ENCODE data around the gene MUCL3.
"Not testable (repeated sequence)": the region's sequence is repeated elsewhere in the genome, so short reads cannot be mapped to it uniquely, and the experiment has no call there.

Gene MUCL3, protein sequence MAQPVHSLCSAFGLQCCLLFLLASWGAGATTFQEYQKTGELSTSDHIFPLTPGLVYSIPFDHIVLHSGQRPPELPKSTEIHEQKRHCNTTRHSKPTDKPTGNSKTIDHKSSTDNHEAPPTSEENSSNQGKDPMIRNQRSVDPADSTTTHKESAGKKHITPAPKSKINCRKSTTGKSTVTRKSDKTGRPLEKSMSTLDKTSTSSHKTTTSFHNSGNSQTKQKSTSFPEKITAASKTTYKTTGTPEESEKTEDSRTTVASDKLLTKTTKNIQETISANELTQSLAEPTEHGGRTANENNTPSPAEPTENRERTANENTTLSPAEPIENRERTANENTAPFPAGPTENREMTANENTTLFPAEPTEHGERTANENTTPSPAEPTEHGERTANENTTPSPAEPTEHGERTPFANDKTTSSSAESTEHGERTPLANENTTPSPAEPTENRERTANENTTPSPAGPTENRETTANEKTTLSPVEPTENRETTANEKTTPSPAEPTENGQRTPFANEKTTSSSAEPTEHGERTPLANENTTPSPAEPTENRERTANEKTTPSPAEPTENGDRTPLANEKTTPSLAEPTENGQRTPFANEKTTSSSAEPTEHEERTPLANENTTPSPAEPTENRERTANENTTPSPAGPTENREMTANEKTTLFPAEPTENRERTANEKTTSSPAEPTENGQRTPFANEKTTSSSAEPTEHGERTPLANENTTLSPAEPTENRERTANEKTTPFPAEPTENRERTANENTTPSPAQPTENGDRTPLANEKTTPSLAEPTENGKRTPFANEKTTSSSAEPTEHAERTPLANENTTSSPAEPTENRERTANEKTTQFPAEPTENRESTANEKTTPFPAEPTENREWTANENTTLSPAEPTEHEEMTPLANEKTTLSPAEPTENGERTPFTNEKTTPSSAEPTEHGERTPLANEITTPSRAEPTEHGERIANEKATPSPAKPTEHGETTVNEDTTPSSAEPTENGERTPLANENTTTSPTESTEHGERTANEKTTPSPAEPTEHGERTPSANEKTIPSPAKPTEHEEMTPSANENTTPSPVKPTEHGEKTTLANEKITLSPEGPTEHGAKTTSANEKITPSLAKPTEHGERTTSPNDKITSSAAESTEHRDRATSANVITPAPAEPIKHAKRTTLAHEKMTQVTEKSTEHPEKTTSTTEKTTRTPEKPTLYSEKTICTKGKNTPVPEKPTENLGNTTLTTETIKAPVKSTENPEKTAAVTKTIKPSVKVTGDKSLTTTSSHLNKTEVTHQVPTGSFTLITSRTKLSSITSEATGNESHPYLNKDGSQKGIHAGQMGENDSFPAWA (N-terminal part only)

DNA sequence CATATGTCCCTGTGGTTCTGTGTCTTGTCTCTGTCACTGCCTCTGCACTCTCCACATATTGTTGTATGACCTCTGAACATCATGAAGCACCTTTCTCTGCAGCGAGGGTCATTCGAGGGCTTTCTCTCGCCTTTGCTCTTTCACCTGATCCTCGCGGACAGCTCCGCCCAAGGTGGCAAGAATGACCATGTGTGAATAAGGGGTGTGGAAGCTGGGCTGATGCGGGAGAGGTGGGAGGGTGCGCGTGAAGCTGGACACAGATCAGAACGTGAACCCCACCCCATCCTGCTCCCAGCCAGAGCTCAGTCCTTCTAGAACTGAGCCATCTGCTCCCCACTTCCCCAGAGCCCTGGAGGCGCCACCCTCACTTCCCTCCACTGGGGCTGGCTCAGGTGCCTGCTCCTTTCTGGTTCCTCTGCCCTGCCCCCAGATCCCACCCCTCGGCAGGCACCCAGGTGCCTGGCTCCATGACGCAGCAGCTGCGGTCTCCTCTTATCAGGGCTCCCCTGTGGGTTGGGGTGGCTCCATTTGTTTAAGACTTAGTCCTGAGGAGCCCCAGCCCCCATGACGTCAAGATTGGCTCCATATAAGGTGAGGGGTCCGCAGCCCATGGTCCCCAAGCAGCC is at the start of gene MUCL3:
MUCL3 (plus strand) TSS at position 613 of the 626 bp plus-strand sequence. CDS start 27 bp downstream, outside the sequence.
- DNase-seq (ENCODE audit: low read depth), result no peak

DNA sequence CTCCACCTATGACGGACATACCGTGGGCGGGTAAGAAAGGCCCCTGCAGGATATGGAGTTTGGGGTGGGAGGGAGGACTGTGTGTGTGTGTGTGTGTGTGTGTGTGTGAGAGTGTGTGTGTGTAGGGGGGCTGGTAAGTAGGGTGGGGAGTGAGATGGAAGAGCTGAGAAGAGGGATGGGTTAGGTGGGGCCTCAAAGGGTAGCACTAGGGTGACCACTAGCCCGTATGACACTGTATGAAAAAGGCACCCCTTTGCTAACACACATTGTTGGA is 49.4 kb upstream of the MUCL3 start:
- DNase-seq (ENCODE audit: low read depth), result no peak

GRCh38 chr6:30891816-30892538 is 48.8 kb upstream of the MUCL3 start:
- no peak for DNase-seq (ENCODE audit: low read depth)

GRCh38 chr6:30893001-30893591 is 47.7 kb upstream of the MUCL3 start:
- DNase-seq (ENCODE audit: low read depth), result no peak

- no peak for DNase-seq (ENCODE audit: low read depth)
Observed at GRCh38 chr6:30893666-30894065, 47.1 kb upstream of the MUCL3 start.

- no peak for DNase-seq (ENCODE audit: low read depth)
Observed at GRCh38 chr6:30894381-30894780, 46.4 kb upstream of the MUCL3 start.

GRCh38 chr6:30894935-30895334 is 45.8 kb upstream of the MUCL3 start:
- DNase-seq (ENCODE audit: low read depth), result no peak

DNA sequence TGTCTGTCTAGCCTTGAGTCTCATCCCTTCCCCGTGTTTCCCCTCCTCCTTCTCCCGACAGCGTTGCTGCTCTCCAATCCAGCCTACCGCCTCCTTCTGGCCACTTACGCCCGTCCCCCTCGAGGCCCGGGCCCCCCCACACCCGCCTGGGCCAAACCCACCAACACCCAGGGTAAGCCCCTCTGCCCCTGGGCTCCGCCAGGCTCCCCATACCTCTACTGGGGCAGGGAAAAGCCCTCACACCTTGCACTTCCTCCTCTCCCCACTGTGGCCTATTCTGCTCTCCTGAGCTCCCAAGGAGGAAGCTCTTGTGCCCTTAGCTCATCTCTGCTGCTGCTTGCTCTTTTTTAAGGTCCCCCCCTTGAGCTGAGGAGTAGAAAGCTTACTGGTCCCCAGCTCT is 45.4 kb upstream of the MUCL3 start:
- DNase-seq (ENCODE audit: low read depth), result no peak

- no peak for DNase-seq (ENCODE audit: low read depth)
Observed at GRCh38 chr6:30896541-30896940, 44.2 kb upstream of the MUCL3 start.

DNA sequence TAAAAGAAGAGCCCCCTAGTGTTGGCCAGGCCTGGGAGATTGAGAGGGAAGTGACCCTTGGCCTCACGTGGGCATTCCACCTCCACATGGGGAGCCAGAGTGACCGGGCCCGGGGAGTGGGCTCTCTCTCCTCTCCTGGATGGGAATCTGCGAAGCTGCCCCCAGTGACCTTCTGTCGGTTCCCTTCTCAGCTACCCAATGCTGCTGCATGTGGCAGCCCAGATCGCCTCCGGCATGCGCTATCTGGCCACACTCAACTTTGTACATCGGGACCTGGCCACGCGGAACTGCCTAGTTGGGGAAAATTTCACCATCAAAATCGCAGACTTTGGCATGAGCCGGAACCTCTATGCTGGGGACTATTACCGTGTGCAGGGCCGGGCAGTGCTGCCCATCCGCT is 42.9 kb upstream of the MUCL3 start:
- DNase-seq (ENCODE audit: low read depth), result no peak

DNA sequence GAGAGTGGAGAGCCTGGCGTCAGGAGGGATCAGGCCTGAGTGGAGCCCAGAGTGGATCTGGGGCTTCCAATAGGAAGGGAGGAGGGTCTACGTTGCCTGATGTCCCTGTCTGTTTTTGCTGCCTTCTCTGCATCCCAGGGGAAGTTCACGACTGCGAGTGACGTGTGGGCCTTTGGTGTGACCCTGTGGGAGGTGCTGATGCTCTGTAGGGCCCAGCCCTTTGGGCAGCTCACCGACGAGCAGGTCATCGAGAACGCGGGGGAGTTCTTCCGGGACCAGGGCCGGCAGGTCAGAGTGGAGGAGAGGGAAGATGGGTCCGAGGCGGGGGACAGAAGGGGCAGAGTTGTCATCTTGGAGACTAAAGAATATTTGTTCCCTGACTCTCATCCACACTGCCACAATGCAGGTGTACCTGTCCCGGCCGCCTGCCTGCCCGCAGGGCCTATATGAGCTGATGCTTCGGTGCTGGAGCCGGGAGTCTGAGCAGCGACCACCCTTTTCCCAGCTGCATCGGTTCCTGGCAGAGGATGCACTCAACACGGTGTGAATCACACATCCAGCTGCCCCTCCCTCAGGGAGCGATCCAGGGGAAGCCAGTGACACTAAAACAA is 41.9 kb upstream of the MUCL3 start:
- no peak for DNase-seq (ENCODE audit: low read depth)

DNA sequence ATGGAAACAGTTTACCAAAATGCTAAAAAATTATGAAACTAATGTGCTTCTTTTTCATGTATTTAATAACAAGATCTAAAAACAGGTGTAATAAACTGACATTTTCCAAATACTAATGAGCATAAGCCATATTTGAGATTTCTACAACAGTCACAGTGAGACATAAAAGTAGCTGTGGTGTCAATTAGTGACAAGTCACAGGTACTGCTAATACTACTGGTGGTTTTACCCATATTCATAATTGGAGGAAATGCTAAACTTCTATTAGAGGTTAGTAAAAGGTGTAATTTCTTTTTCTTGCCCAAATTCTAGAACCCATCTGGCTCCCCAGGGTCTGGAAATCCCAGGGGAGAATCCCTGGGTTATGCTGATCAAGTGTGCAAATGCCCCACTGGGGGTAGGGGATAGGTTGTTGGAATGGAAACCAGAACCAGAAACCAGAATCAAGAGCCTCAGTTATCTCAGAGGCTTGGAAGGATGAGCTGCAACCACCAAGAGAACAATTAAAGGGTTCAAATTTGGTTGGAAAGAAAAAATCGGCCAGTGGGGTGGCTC is 39.8 kb upstream of the MUCL3 start:
- no peak for DNase-seq (ENCODE audit: low read depth)

DNA sequence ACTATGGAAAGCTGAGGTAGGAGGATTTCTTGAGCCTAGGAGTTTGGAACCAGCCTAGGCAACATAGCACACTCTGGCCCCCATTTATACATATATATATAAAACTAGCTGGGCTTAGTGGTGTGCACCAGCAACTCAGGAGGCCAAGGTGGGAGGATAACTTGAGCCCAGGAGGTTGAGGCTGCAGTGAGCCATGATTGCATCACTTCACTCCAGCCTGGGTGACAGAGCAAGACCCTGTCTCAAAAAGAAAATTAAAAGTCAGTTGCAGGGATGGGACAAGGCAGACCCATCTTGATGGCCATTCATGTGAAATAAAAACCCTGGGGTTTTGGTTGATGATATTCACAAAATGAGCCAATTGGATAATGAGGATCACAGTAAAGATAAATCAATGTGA is 39.3 kb upstream of the MUCL3 start:
- DNase-seq (ENCODE audit: low read depth), result no peak

DNA sequence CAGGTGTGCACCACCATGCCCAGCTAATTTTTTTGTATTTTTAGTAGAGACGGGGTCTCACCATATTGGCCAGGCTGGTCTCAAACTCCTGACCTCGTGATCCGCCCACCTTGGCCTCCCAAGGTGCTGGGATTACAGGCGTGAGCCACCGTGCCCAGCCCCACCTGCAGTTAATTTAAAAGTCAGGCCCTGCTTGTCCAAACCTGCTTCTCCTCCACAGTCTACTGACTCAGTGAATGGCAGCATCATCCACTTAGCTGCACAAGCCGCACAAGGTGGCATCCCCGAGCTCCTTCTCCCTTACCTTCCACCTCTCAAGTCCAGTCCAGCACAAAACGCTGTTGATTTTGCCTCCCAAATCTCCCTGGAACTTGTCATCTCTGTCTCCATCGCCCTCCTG is 38.6 kb upstream of the MUCL3 start:
- DNase-seq (ENCODE audit: low read depth), result not testable (repeated sequence)

DNA sequence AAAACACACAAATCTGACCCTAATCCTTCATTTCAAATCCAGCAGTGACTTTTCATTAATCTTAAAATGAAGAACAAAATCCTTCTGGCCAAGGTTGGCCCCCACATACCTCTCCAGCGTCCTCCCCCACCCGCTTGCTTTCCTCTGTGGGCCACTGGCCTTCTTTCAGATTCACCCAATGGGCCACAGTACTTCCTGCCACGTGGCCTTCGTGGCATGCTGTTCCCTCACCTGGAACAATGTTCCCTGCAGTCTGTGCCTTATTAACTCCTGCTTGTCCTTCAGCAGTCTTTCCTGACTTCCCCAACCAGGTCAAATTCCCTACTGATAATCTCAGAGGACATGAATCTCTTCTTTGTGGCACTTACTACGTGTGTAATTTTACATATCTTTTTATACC is 38.1 kb upstream of the MUCL3 start:
- no peak for DNase-seq (ENCODE audit: low read depth)

GRCh38 chr6:30903236-30903635 is 37.5 kb upstream of the MUCL3 start:
- DNase-seq (ENCODE audit: low read depth), result no peak

DNA sequence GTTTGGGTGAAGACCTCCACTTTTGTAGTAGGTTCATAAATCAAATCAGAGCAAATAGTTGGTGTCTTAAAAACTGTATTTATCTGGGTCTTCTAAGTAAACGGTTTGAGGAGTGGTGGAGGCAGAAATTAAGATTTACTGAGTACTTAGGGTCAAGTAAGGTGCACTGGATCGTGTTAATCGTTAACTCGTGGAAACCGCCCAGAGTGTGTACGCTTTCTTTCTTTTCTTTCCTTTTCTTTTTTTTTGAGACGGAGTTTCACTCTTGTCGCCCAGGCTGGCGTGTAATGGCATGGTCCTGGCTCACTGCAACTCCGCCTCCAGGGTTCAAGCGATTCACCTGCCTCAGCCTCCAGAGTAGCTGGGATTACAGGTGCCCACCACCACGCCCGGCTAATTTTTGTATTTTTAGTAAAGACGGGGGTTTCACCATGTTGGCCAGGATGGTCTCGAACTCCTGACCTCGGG is 33.4 kb upstream of the MUCL3 start:
- not testable (repeated sequence) for DNase-seq (ENCODE audit: low read depth)

DNA sequence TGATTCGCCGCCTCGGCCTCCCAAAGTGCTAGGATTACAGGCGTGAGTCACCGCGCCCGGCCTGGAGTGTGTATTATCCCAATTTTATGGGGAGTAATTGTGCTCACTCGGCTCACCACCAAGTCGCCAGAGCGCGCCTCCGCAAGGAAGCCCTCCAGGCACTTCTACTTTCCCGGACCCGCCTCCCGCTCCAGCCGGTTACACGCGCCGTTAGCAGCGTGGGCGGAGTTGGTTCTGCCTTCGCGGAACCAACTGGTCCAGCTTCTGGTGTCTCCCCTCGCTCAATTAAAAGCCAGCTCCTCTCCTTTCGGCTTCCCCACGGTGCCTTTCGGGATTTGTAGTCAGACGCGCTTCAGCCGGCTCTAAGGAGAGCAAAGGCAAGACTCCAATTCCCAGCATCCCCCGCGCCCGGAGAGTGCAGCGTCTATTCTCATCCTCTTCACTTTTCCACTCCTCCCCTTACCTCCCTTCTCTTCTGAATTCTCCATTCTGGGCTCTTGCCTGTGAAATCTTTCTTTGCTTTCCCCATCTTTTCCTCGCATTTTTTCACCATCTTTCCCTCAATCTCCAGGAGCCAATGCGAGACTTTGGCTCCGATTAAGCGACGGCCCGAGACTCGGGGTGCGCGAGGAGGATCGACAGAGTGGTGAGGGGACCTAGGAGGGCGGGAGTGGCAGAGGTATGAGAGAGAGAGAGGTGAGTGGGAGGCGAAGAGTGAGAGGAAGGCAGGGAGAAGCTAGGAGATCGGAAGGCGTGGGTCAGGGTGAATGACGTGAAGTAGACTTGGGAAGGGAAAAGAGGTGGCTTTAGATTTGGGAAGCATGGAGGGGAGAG is 32.8 kb upstream of the MUCL3 start, which contains the start of gene GTF2H4:
GTF2H4 (plus strand) TSS at position 450 of the 834 bp plus-strand sequence.
- peak; percentile 100 for DNase-seq (ENCODE audit: low read depth)

GRCh38 chr6:30908700-30909099 is 32.1 kb upstream of the MUCL3 start:
- no peak for DNase-seq (ENCODE audit: low read depth)

All from EH (cell line).